IPS DF 4.7 (cell line): ENCODE results near the gene RIOK2.

Experiments used
- DNase-seq: peaks from one replicate; pipeline ENCODE4 v3.0.0-alpha.2; 2013; ENCODE audit warnings: low spot score; ENCODE audit errors: extremely low read depth

Gene RIOK2

DNA sequence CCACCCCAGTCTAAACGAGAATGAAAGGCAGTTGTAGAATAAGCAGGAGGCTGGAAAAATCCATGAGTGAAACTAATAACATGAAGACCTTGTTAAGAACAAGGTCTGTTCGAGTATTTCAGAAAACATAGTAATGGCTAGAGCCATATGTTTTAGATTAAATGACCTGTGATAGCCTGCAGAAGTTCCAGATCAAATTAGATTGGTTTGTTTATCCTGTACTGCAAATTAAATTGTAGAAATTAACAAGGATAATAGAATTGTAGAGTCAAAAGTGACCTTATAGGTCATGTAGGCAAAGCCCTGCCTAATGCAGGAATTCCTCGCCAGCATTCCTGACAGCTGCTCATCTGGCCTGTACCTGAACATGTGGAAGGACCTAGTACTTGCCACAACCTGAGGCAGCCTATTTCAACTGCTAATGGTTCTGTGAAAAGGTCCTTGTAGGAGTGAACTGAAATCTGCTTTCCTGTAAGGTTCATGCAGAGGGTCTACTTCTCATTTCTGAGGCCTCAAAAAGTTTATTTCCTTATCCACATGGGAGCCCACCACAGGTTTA, 57.8 kb downstream of the RIOK2 start:
- no peak for DNase-seq

DNA sequence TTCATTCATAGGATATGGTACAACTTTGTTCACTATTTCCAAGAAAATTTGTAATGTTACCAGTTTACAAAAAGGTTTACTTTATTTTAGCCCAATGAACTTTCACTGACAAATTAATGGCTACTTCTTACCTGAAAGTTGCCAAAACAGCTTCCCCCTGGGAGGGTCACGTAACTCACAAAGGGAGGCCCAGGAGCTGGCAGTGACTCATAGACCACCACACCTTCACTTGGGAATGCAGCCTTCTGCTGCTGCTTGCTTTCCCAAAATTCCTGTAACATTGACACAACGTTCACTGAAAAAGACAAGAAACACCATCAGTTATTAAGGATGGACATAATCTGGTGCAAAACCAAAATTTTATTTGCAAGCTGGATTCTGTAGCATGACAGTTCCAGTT, 58.7 kb downstream of the RIOK2 start:
- no peak for DNase-seq

DNA sequence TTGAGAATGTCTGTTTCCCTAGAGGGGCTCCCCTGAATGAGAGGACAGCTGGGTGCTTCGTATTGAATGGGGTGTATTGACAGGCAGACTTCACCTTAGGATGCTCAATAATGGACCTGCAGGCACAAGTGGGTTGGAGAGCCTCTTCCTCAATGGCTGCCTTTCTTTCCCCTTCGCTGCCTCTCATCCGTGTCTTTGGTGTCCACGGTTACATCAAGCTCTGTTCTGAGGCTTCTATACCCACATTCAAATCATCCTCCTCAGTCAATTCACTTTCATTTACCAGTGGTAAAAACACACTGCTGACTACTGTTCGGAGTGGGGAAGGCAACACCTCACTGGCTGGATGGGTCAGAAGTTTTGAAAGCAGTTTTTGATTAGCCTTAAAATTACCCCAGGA, 61.2 kb downstream of the RIOK2 start:
- DNase-seq, result no peak

DNA sequence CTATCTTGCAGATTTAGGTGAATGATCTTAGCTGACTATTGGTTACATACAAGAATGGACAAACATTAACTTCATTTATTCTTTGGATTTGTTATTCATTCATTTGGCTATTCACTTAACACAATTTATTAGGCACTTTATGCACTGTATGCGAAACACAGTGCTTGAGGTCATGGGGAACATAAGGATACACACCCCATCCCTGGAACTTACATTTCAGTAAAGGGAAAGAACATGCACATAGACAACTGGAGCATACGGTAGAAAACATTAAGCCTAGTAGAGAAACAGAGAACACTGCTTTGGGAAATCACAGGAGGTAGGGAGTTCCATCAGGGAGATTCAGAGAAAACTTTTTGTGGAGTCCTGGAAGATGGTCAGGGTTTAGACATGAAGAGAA, 62.9 kb downstream of the RIOK2 start:
- DNase-seq, result no peak

DNA sequence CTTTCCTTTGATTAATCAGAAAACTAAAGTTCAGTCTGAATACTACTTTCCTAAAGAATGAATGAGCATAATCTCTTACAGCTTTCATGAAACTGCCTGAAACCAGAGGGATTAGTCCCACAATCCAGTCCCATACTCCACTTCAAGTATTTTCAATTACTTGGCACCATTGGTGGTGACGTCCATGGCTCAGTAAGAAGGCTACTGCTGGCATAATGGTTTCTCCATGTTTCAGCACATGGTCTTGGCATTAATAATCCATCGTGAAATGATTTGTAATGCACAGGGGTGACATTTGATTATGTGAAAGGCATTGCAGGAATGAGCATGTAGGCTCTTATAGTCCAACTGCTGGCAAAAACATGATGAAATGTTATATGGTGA, 64.0 kb downstream of the RIOK2 start:
- DNase-seq, result no peak

DNA sequence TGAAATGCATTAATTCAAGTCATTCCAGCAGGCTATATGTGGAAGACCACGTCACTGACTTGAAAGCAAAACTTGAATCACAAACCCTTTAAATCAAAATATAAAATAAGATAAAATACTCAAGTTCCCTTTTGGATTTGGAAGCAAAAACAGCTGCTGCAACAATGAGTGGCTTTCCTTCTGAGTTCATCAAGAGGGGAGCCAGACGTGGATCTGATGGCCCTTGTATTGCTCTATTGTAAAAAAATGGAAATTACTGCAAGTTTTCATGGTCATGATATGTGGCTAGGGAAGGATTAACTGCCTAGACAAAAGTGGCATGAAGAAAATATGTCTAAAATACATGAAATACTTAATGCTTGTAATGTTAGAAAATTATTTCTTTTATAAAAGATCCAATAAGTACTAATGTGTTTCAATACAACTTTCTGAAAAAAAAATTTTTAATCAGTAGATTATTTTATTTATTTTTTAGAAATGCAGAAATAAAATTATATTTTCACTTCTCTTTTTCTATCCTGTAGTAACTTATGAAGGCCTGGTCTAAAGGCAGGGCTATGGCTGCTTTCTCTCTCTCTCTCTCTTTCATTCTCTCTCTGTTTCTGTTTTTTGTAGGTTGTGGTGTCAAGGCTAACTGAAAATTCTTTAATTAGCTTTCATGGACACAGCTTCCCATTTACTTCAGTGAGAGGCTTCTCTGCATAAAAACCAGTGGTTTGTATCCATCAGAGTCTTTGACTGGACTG, 64.6 kb downstream of the RIOK2 start:
- DNase-seq, result no peak

DNA sequence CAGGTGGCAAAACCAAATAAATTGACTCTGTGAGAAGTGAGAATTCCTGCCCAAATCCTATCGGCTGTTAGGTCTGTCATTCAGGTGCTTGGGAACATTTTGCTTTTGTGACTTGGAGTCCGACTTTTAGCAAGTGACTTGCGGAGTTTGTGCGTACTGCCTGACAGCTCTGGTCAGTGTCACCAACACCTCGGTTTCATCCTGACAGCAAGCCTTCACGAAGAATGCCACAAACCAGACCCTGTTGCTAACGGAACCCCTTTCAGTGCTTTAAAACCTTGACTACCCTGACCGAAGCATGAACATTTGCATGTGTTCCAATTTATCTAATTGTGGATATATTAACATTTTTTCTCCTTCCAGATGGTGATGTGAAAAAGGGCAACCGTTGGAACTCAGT, 67.1 kb downstream of the RIOK2 start:
- no peak for DNase-seq

DNA sequence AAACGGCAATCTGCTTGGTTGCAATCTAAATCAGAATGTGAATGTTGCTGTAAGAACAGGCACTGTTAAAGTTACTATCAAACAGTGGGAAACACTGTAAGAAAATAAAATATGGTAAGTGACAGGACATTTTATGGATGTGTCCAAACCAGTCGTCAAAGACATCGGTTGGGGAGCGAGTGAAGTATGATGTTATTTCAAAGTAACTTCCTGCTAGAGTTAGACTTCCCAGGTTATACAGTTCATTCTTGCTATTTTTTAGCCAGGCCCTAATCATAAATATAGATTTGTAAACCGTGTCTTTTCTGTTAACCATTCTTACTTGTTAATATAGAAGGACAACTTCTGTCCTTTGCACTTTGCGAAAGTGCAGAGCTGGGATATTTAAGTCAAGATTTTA, 70.8 kb downstream of the RIOK2 start:
- DNase-seq, result no peak

DNA sequence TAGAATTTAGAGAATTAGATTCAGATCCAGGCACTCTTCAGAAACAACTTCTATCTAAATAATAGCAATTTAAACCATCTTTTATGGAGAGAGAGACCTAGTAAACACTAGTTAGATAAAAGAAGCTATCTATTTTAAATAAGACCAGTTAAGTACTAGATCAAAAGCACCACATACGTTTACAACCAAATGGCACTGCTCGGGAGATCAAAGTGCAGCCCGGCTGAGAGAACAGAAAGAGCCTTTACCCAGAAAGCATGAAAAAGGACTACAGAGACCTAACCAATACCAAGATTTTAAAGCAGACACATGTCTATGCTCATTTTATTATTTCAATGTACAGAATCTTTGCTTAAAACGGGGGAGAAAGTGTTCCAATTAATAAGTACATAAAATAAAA, 71.4 kb downstream of the RIOK2 start:
- no peak for DNase-seq

DNA sequence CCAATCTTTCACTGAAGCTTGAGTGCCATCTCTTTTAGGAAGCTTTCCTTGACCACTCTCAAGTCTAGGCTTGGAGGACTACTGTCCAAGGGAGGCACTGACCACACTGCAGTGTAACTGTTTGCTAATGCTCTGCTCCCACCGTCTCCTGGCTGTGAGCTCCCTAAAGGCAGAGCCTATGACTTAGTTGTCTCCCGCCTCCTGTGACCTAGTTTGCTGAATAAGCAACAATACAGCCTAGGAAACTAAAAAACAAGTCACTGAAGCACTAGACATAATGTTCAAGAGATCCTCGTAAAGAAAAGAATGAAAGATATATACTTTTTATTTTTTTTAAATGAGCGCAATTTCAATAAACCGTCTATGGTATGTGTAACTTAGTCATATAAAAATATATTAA, 72.0 kb downstream of the RIOK2 start:
- no peak for DNase-seq
